ENCODE measurements around the gene DNAH6.

- TF ChIP-seq PTBP1 (IDR thresholded peaks at IDR 0.05; ENCODE audit: low read depth, low read length, poor library complexity, severe bottlenecking), result no peak
- no peak for TF ChIP-seq JUNB (CRISPR knock-in tag; IDR thresholded peaks at IDR 0.05; ENCODE audit: borderline replicate concordance)
- TF ChIP-seq NFE2 (CRISPR knock-in tag; IDR thresholded peaks at IDR 0.05), result no peak
- TF ChIP-seq ZFP36L1 (CRISPR knock-in tag; IDR thresholded peaks at IDR 0.05), result no peak
- TF ChIP-seq, protein P1, sequence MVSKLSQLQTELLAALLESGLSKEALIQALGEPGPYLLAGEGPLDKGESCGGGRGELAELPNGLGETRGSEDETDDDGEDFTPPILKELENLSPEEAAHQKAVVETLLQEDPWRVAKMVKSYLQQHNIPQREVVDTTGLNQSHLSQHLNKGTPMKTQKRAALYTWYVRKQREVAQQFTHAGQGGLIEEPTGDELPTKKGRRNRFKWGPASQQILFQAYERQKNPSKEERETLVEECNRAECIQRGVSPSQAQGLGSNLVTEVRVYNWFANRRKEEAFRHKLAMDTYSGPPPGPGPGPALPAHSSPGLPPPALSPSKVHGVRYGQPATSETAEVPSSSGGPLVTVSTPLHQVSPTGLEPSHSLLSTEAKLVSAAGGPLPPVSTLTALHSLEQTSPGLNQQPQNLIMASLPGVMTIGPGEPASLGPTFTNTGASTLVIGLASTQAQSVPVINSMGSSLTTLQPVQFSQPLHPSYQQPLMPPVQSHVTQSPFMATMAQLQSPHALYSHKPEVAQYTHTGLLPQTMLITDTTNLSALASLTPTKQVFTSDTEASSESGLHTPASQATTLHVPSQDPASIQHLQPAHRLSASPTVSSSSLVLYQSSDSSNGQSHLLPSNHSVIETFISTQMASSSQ (IDR thresholded peaks at IDR 0.05; ENCODE audit: low read depth), result no peak
- TF ChIP-seq, protein P1 (CRISPR knock-in tag; IDR thresholded peaks at IDR 0.05; ENCODE audit: borderline replicate concordance), result no peak
- TF ChIP-seq, protein P2, sequence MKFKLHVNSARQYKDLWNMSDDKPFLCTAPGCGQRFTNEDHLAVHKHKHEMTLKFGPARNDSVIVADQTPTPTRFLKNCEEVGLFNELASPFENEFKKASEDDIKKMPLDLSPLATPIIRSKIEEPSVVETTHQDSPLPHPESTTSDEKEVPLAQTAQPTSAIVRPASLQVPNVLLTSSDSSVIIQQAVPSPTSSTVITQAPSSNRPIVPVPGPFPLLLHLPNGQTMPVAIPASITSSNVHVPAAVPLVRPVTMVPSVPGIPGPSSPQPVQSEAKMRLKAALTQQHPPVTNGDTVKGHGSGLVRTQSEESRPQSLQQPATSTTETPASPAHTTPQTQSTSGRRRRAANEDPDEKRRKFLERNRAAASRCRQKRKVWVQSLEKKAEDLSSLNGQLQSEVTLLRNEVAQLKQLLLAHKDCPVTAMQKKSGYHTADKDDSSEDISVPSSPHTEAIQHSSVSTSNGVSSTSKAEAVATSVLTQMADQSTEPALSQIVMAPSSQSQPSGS (CRISPR knock-in tag; IDR thresholded peaks at IDR 0.05), result no peak
- no peak for TF ChIP-seq GATAD2A (CRISPR knock-in tag; IDR thresholded peaks at IDR 0.05)
Observed at GRCh38 chr2:84694088-84694622, 177.9 kb downstream of the DNAH6 start.
